ENCODE data around the gene UHRF1. TPM values are rescaled to one million over a fixed set of nuclear protein-coding genes. Genes with fewer than 3 reads are reported as not detected.

The UHRF1 gene
- 6.1 and 10.3 TPM in 2 replicates for polyA plus RNA-seq (2011; rRNA removed)
- 8.0 and 9.0 TPM in 2 replicates for polyA minus RNA-seq (2011; rRNA and poly(A)+ RNA removed)

- POLR2A ChIA-PET: no interaction called here
- no peak for DNase-seq (ENCODE audit: low read depth)
- no peak for TF ChIP-seq CTCF (IDR thresholded peaks at IDR 0.05; ENCODE audit: insufficient read depth, low read depth, low read length)
- CTCF ChIA-PET: interaction anchor here (0.9 to 7.4 kb wide), 2 partner anchors 67 to 101 kb away, joined by 3 to 133 read pairs; no protein-coding TSS in a partner anchor
- Histone ChIP-seq H3K27me3 (ENCODE audit: control insufficient read depth, insufficient read depth, low read length) (no peaks in the 10 kb centered on the region), H3K4me3 (ENCODE audit: low read depth, low read length) (peak within 1 kb of the TSS; percentile 55), H3K36me3 (ENCODE audit: control insufficient read depth, insufficient read depth, low read length) (no peaks in the 10 kb centered on the region)
Measured at GRCh38 chr19:4909156-4909896, at the start of gene UHRF1. UHRF1 (plus strand) TSS chr19:4909501; CDS start chr19:4910886, 1,385 bp downstream.

- Histone ChIP-seq H3K4me3 (ENCODE audit: low read depth, low read length) (no peak overlapping the region), H3K36me3 (ENCODE audit: control insufficient read depth, insufficient read depth, low read length) (peaks cover 31% of the 10 kb centered on the region), H3K27me3 (ENCODE audit: control insufficient read depth, insufficient read depth, low read length) (no peaks in the 10 kb centered on the region)
- ChIA-PET POLR2A (interaction anchor here (0.6 kb wide), 1 partner anchor 14 kb away, joined by 3 read pairs; no protein-coding TSS in a partner anchor), CTCF (interaction anchor here (1.1 to 1.9 kb wide), 3 partner anchors 8 to 49 kb away, joined by 3 to 7 read pairs (median 7); no protein-coding TSS in a partner anchor)
- no peak for TF ChIP-seq CTCF (IDR thresholded peaks at IDR 0.05; ENCODE audit: insufficient read depth, low read depth, low read length)
- no peak for DNase-seq (ENCODE audit: low read depth)
Measured at GRCh38 chr19:4859697-4860096, 49.6 kb upstream of the UHRF1 start.

GRCh38 chr19:4861147-4861546 lies 48.2 kb upstream of the UHRF1 start:
- ChIA-PET CTCF (interaction anchor here (0.7 to 2.3 kb wide), 5 partner anchors 8 to 317 kb away, joined by 3 to 16 read pairs (median 3); no protein-coding TSS in a partner anchor), POLR2A (no interaction called here)

GRCh38 chr19:4866595-4867424 lies 42.5 kb upstream of the UHRF1 start:
- no peak for DNase-seq (ENCODE audit: low read depth)
- Histone ChIP-seq H3K27me3 (ENCODE audit: control insufficient read depth, insufficient read depth, low read length) (no peaks in the 10 kb centered on the region), H3K4me3 (ENCODE audit: low read depth, low read length) (peak overlapping the region; percentile 92), H3K36me3 (ENCODE audit: control insufficient read depth, insufficient read depth, low read length) (peaks cover 2% of the 10 kb centered on the region; the same call in 1 of the 2 replicates)
- ChIA-PET POLR2A (interaction anchor here (1.0 kb wide), 1 partner anchor 45 kb away, joined by 3 read pairs; no protein-coding TSS in a partner anchor), CTCF (interaction anchor here (0.7 to 4.4 kb wide), 11 partner anchors 12 to 182 kb away, joined by 3 to 37 read pairs (median 5); partner anchors contain the start of gene FEM1A)
- TF ChIP-seq CTCF (IDR thresholded peaks at IDR 0.05; ENCODE audit: insufficient read depth, low read depth, low read length): no peak

More at GRCh38 chr19:4861147-4861546, 48.2 kb upstream of the UHRF1 start:
- TF ChIP-seq CTCF (IDR thresholded peaks at IDR 0.05; ENCODE audit: insufficient read depth, low read depth, low read length): no peak
- Histone ChIP-seq H3K4me3 (ENCODE audit: low read depth, low read length) (no peak overlapping the region), H3K27me3 (ENCODE audit: control insufficient read depth, insufficient read depth, low read length) (no peaks in the 10 kb centered on the region), H3K36me3 (ENCODE audit: control insufficient read depth, insufficient read depth, low read length) (peaks cover 25% of the 10 kb centered on the region)
- no peak for DNase-seq (ENCODE audit: low read depth)

All from BJ (cell line).